WTC11 (cell line): ENCODE measurements around the gene TRAF3IP1. TPM values are rescaled to one million over a fixed set of nuclear protein-coding genes. Genes with fewer than 3 reads are reported as not detected.
A peak's percentile ranks its signal among the peaks of the same experiment; 100 is the strongest.

Experiments
- ATAC-seq: fragments of 200-7000 bp; cut with Tn5 transposase; 2 replicates; pipeline ENCODE4 v1.10.0; 2021; ENCODE audit warnings: mild to moderate bottlenecking, moderate library complexity
- CTCF ChIA-PET: fragments of 300-600 bp; sonication (Branson Sonifier 250); formaldehyde crosslinking; loops from one replicate; lab custom pipeline; 2021; ENCODE audit warnings: antibody characterized with exemption; lab: Charles Lee
- POLR2A ChIA-PET: fragments of 350-600 bp; sonication (Branson Sonifier 250); formaldehyde crosslinking; loops from one replicate; lab custom pipeline; 2021; ENCODE audit warnings: antibody characterized with exemption; lab: Charles Lee
- DNase-seq: peaks from one replicate; pipeline ENCODE4 v3.0.0; 2021; ENCODE audit warnings: low spot score
- H3K27ac Mint-ChIP-seq: 2 replicates; pipeline ENCODE4 v1.8.0; 2021; ENCODE audit warnings: mixed read lengths
- H3K27me3 Mint-ChIP-seq: 2 replicates; pipeline ENCODE4 v1.8.0; 2021; ENCODE audit warnings: low read depth, mild to moderate bottlenecking, moderate library complexity, mixed read lengths
- H3K36me3 Mint-ChIP-seq: 2 replicates; pipeline ENCODE4 v1.8.0; 2021; ENCODE audit warnings: mixed read lengths
- H3K4me1 Mint-ChIP-seq: 2 replicates; pipeline ENCODE4 v1.8.0; 2022; ENCODE audit warnings: mixed read lengths
- H3K4me3 Mint-ChIP-seq: 2 replicates; pipeline ENCODE4 v1.8.0; 2021; ENCODE audit warnings: mild to moderate bottlenecking, moderate library complexity, mixed read lengths
- H3K9me3 Mint-ChIP-seq: 2 replicates; pipeline ENCODE4 v1.8.0; 2021; ENCODE audit warnings: mixed read lengths
- FOXP1 ChIP-seq: sonication (generic); formaldehyde crosslinking; IDR thresholded peaks from 2 replicates; pipeline ENCODE4 v1.8.0; 2022; ENCODE audit warnings: missing genetic modification reagents, mild to moderate bottlenecking, moderate library complexity, borderline replicate concordance
- GABPB1 ChIP-seq: sonication (generic); formaldehyde crosslinking; IDR thresholded peaks from 2 replicates; pipeline ENCODE4 v1.8.1; 2023; ENCODE audit warnings: mild to moderate bottlenecking, missing genetic modification reagents
- GTF2I ChIP-seq: fragments of 250-450 bp; sonication (Bioruptor Pico); conservative IDR thresholded peaks from 2 replicates; pipeline ENCODE4 v1.4.0; 2021; ENCODE audit warnings: mild to moderate bottlenecking
- JUN ChIP-seq: sonication (generic); formaldehyde crosslinking; IDR thresholded peaks from 2 replicates; pipeline ENCODE4 v1.8.0; 2023; ENCODE audit warnings: mild to moderate bottlenecking, missing genetic modification reagents
- TP53 ChIP-seq: sonication (generic); formaldehyde crosslinking; IDR thresholded peaks from 2 replicates; pipeline ENCODE4 v1.8.1; 2023; ENCODE audit warnings: mild to moderate bottlenecking, missing genetic modification reagents
- ZNF263 ChIP-seq: sonication (generic); formaldehyde crosslinking; IDR thresholded peaks from 2 replicates; pipeline ENCODE4 v1.8.1; 2022; ENCODE audit warnings: low read depth, mild to moderate bottlenecking, moderate library complexity, missing genetic modification reagents
- total RNA-seq: library from RNA; stranded (reverse); gene quantifications from 3 replicates; pipeline ENCODE4 v1.2.3, GENCODE V29; 2021
- TF ChIP-seq, protein P1 (sequence below): fragments of 250-450 bp; sonication (Bioruptor Pico); IDR thresholded peaks from 2 replicates; pipeline ENCODE4 v1.9.0; 2021; ENCODE audit warnings: mild to moderate bottlenecking, borderline replicate concordance
- TF ChIP-seq, protein P2 (sequence below): fragments of 250-450 bp; sonication (Bioruptor Pico); conservative IDR thresholded peaks from 2 replicates; pipeline ENCODE4 v1.9.0; 2021; ENCODE audit warnings: mild to moderate bottlenecking
- TF ChIP-seq, protein P3 (sequence below): sonication (generic); formaldehyde crosslinking; IDR thresholded peaks from 2 replicates; pipeline ENCODE4 v1.8.0; 2022; ENCODE audit warnings: mild to moderate bottlenecking, missing genetic modification reagents
- TF ChIP-seq, protein P4 (sequence below): sonication (generic); formaldehyde crosslinking; IDR thresholded peaks from 2 replicates; pipeline ENCODE4 v1.8.1; 2022; ENCODE audit warnings: mild to moderate bottlenecking, missing genetic modification reagents, moderate library complexity, borderline replicate concordance
- TF ChIP-seq, protein P5 (sequence below): sonication (generic); formaldehyde crosslinking; IDR thresholded peaks from 2 replicates; pipeline ENCODE4 v1.8.1; 2022; ENCODE audit warnings: missing genetic modification reagents, borderline replicate concordance
- TF ChIP-seq, protein P6 (sequence below): fragments of 250-450 bp; sonication (Bioruptor Pico); IDR thresholded peaks from 2 replicates; pipeline ENCODE4 v1.9.0; 2021; ENCODE audit warnings: mild to moderate bottlenecking
- TF ChIP-seq, protein P7 (sequence below): sonication (generic); formaldehyde crosslinking; IDR thresholded peaks from 2 replicates; pipeline ENCODE4 v1.8.1; 2023; ENCODE audit warnings: mild to moderate bottlenecking, missing genetic modification reagents, moderate library complexity

TRAF3IP1 gene
- total RNA-seq, 1 experiment from 2014 or later: 18.7 TPM

DNA sequence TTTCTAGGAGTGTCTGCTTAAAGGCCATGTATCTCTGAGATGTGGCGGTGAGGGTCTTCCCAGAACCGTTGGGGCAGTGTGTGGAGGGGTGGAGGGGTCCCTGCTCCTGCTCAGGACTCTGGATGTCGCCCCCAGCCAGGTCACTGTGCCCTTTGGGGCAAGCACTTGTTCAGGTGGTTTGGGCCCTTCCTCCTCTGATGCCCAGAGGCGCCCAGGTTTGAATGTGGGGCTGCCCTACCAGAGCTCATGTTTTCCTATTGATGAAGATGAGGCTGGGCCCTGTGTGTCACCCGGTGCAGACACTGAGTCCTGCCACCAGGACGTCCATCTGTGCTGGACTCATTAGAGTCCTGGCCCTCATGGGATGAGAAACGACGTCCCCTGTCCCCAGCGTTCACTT lies 17.6 kb upstream of the TRAF3IP1 start (continued):
- TF ChIP-seq, protein P1, sequence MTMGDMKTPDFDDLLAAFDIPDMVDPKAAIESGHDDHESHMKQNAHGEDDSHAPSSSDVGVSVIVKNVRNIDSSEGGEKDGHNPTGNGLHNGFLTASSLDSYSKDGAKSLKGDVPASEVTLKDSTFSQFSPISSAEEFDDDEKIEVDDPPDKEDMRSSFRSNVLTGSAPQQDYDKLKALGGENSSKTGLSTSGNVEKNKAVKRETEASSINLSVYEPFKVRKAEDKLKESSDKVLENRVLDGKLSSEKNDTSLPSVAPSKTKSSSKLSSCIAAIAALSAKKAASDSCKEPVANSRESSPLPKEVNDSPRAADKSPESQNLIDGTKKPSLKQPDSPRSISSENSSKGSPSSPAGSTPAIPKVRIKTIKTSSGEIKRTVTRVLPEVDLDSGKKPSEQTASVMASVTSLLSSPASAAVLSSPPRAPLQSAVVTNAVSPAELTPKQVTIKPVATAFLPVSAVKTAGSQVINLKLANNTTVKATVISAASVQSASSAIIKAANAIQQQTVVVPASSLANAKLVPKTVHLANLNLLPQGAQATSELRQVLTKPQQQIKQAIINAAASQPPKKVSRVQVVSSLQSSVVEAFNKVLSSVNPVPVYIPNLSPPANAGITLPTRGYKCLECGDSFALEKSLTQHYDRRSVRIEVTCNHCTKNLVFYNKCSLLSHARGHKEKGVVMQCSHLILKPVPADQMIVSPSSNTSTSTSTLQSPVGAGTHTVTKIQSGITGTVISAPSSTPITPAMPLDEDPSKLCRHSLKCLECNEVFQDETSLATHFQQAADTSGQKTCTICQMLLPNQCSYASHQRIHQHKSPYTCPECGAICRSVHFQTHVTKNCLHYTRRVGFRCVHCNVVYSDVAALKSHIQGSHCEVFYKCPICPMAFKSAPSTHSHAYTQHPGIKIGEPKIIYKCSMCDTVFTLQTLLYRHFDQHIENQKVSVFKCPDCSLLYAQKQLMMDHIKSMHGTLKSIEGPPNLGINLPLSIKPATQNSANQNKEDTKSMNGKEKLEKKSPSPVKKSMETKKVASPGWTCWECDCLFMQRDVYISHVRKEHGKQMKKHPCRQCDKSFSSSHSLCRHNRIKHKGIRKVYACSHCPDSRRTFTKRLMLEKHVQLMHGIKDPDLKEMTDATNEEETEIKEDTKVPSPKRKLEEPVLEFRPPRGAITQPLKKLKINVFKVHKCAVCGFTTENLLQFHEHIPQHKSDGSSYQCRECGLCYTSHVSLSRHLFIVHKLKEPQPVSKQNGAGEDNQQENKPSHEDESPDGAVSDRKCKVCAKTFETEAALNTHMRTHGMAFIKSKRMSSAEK (CRISPR knock-in tag): no peak
- TF ChIP-seq JUN (CRISPR knock-in tag): no peak

DNA sequence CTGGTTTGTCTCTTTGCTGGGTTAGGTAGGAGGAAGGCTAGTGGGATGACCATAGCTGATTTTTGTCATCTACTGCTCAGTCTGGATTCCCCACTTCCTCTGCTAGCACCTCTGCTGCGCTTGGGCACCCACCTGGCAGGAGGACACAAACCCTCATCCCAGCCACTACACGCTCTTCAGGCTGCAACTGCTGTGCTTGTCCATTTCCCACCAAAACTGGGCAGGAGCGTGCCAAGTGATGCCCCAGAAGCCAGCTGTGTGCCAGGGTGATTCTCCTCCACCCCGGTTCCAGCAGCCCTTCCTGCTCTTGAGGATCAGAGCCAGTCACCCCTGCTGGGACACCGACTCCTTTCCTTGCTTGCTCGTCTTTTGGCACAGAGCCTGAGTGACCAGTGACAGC lies 16.2 kb upstream of the TRAF3IP1 start:
- TF ChIP-seq, protein P2, sequence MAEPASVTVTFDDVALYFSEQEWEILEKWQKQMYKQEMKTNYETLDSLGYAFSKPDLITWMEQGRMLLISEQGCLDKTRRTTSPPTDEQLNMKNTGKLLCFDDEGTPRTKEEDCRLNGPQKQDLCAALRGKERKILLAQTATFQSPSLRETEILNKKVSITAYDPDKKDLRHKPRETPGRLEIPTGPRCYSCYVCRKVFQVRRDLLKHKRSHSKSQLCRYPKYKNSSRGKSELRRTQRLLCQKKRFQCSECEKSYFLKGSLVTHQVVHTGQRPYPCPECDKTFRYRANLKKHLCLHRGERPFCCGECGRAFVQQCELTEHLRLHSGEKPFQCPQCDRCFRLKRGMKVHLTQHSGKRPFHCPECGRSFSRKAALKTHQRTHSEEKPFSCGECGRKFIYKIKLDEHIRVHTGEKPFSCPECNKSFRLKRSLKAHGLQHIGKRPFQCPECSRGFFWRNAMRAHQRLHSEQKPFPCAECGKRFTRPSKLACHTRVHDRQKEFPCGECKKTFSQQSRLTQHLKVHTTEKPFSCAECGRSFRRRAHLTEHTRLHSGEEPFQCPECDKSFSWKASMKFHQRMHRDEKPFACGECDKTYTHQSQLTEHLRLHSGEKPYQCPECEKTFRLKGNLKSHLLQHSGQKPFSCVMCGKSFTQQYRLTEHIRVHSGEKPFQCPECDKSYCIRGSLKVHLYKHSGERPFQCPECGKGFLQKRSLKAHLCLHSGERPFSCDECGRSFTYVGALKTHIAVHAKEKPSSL (CRISPR knock-in tag): no peak
- no peak for TF ChIP-seq TP53 (CRISPR knock-in tag)
- TF ChIP-seq, protein P3, sequence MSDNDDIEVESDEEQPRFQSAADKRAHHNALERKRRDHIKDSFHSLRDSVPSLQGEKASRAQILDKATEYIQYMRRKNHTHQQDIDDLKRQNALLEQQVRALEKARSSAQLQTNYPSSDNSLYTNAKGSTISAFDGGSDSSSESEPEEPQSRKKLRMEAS (CRISPR knock-in tag): no peak
- no peak for TF ChIP-seq GABPB1 (CRISPR knock-in tag)
- TF ChIP-seq, protein P4, sequence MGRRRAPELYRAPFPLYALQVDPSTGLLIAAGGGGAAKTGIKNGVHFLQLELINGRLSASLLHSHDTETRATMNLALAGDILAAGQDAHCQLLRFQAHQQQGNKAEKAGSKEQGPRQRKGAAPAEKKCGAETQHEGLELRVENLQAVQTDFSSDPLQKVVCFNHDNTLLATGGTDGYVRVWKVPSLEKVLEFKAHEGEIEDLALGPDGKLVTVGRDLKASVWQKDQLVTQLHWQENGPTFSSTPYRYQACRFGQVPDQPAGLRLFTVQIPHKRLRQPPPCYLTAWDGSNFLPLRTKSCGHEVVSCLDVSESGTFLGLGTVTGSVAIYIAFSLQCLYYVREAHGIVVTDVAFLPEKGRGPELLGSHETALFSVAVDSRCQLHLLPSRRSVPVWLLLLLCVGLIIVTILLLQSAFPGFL (CRISPR knock-in tag): no peak
- ATAC-seq (no peak), DNase-seq (no peak)
- Mint-ChIP-seq H3K27me3 (no peaks in the 10 kb centered on the region), H3K4me3 (no peak overlapping the region), H3K36me3 (no peaks in the 10 kb centered on the region), H3K27ac (no peak overlapping the region), H3K4me1 (no peaks in the 10 kb centered on the region; the same call in 1 of the 2 replicates), H3K9me3 (no peaks in the 10 kb centered on the region)
- POLR2A ChIA-PET: interaction anchor here (0.6 kb wide), 1 partner anchor 14 kb away, joined by 3 read pairs; no protein-coding TSS in a partner anchor
- CTCF ChIA-PET: interaction anchor here (1.0 to 2.3 kb wide), 4 partner anchors 14 to 64 kb away, joined by 3 to 24 read pairs (median 4); partner anchors contain the start of gene PER2

DNA sequence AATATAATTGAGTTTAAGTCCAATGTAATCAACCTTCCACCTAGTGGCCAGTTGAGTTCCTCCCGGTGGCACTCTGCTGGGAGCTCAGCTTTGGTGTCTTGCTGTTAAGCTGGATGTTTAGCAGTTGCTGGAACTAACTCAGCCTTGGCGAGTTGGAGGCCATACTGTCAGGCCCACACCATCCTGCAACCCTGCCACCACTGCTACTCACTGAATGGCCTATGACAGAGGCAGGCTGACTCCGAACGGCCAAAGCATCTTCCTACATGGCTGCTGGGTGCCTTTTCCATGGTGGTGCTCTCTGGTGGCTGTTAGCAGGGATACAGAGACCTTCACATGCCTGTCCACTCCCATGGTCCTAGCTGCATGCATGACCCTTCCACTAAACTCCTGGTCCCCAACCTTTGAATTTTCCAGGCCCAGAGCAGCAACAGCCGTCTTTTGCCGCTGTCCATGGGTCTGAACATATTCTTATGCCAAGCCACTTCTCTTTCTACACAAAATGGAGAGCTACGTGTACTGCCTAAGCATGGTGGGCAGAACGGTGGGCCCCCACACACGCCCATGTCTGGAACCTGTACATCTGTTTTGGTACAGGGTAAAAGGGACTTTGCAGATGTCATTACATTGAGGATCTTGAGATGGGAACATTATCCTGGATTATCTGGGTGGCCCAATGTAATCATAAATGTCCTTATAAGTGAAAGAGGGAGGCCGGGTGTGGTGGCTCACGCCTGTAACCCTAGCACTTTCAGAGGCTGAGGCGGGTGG lies 15.0 kb upstream of the TRAF3IP1 start:
- DNase-seq: no peak
- no peak overlapping the region; the same call in 1 of the 2 replicates for H3K27ac Mint-ChIP-seq
- ChIA-PET POLR2A (no interaction called here), CTCF (interaction anchor here (0.6 to 2.3 kb wide), 12 partner anchors 11 to 880 kb away, joined by 3 to 24 read pairs (median 4); partner anchors contain the start of gene PER2)
- H3K9me3 Mint-ChIP-seq: no peaks in the 10 kb centered on the region
- ATAC-seq: peak; percentile 36
- H3K4me3 Mint-ChIP-seq: no peak overlapping the region
- no peaks in the 10 kb centered on the region for H3K36me3 Mint-ChIP-seq
- no peaks in the 10 kb centered on the region; the same call in 1 of the 2 replicates for H3K4me1 Mint-ChIP-seq
- no peaks in the 10 kb centered on the region for H3K27me3 Mint-ChIP-seq
- TF ChIP-seq ZNF263 (CRISPR knock-in tag) (no peak), FOXP1 (CRISPR knock-in tag) (no peak), GTF2I (CRISPR knock-in tag) (no peak)
- TF ChIP-seq, protein P3 (CRISPR knock-in tag): no peak
- TF ChIP-seq, protein P5, sequence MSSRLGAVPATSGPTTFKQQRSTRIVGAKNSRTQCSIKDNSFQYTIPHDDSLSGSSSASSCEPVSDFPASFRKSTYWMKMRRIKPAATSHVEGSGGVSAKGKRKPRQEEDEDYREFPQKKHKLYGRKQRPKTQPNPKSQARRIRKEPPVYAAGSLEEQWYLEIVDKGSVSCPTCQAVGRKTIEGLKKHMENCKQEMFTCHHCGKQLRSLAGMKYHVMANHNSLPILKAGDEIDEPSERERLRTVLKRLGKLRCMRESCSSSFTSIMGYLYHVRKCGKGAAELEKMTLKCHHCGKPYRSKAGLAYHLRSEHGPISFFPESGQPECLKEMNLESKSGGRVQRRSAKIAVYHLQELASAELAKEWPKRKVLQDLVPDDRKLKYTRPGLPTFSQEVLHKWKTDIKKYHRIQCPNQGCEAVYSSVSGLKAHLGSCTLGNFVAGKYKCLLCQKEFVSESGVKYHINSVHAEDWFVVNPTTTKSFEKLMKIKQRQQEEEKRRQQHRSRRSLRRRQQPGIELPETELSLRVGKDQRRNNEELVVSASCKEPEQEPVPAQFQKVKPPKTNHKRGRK (CRISPR knock-in tag): no peak
- TF ChIP-seq, protein P6, sequence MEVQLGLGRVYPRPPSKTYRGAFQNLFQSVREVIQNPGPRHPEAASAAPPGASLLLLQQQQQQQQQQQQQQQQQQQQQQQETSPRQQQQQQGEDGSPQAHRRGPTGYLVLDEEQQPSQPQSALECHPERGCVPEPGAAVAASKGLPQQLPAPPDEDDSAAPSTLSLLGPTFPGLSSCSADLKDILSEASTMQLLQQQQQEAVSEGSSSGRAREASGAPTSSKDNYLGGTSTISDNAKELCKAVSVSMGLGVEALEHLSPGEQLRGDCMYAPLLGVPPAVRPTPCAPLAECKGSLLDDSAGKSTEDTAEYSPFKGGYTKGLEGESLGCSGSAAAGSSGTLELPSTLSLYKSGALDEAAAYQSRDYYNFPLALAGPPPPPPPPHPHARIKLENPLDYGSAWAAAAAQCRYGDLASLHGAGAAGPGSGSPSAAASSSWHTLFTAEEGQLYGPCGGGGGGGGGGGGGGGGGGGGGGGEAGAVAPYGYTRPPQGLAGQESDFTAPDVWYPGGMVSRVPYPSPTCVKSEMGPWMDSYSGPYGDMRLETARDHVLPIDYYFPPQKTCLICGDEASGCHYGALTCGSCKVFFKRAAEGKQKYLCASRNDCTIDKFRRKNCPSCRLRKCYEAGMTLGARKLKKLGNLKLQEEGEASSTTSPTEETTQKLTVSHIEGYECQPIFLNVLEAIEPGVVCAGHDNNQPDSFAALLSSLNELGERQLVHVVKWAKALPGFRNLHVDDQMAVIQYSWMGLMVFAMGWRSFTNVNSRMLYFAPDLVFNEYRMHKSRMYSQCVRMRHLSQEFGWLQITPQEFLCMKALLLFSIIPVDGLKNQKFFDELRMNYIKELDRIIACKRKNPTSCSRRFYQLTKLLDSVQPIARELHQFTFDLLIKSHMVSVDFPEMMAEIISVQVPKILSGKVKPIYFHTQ (CRISPR knock-in tag): no peak
- TF ChIP-seq, protein P2 (CRISPR knock-in tag): no peak
- TF ChIP-seq, protein P7, sequence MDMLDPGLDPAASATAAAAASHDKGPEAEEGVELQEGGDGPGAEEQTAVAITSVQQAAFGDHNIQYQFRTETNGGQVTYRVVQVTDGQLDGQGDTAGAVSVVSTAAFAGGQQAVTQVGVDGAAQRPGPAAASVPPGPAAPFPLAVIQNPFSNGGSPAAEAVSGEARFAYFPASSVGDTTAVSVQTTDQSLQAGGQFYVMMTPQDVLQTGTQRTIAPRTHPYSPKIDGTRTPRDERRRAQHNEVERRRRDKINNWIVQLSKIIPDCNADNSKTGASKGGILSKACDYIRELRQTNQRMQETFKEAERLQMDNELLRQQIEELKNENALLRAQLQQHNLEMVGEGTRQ (CRISPR knock-in tag): no peak
